WTC11 (cell line): ENCODE results near the gene REEP6.
"Not testable (repeated sequence)": the region's sequence is repeated elsewhere in the genome, so short reads cannot be mapped to it uniquely, and the experiment has no call there.

Source experiments
- ATF3 ChIP-seq: sonication (generic); formaldehyde crosslinking; conservative IDR thresholded peaks from 2 replicates; pipeline ENCODE4 v1.8.1; 2022; ENCODE audit warnings: mild to moderate bottlenecking, missing genetic modification reagents
- CREB1 ChIP-seq: sonication (generic); formaldehyde crosslinking; IDR thresholded peaks from 2 replicates; pipeline ENCODE4 v1.8.0; 2023; ENCODE audit warnings: mild to moderate bottlenecking, missing genetic modification reagents
- CTCF ChIP-seq: fragments of 200-600 bp; IDR thresholded peaks from 2 replicates; pipeline ENCODE4 v1.8.0; 2022; ENCODE audit warnings: antibody characterized with exemption
- ELF4 ChIP-seq: sonication (generic); formaldehyde crosslinking; IDR thresholded peaks from 2 replicates; pipeline ENCODE4 v1.8.1; 2022; ENCODE audit warnings: low read depth, mild to moderate bottlenecking, moderate library complexity, missing genetic modification reagents
- ESRRA ChIP-seq: sonication (generic); formaldehyde crosslinking; IDR thresholded peaks from 2 replicates; pipeline ENCODE4 v1.8.1; 2022; ENCODE audit warnings: mild to moderate bottlenecking, missing genetic modification reagents, borderline replicate concordance
- GABPB1 ChIP-seq: sonication (generic); formaldehyde crosslinking; IDR thresholded peaks from 2 replicates; pipeline ENCODE4 v1.8.1; 2023; ENCODE audit warnings: mild to moderate bottlenecking, missing genetic modification reagents
- NR1H2 ChIP-seq: sonication (generic); formaldehyde crosslinking; IDR thresholded peaks from 2 replicates; pipeline ENCODE4 v1.9.0; 2021; ENCODE audit warnings: mild to moderate bottlenecking, moderate library complexity, missing genetic modification reagents

- not testable (repeated sequence) for TF ChIP-seq CTCF; ATF3; NR1H2 (CRISPR knock-in tag); ELF4 (CRISPR knock-in tag); ESRRA; CREB1 (CRISPR knock-in tag); GABPB1 (CRISPR knock-in tag)
Measured at GRCh38 chr19:1530856-1531255, 39.9 kb downstream of the REEP6 start.
